GM19452 (cell line): ENCODE data around the gene FHIT.
"Not testable (repeated sequence)": the region's sequence is repeated elsewhere in the genome, so short reads cannot be mapped to it uniquely, and the experiment has no call there.

ENCODE experiments used
- ATAC-seq: cut with Tn5 transposase; IDR thresholded peaks from one replicate; pipeline ENCODE4 v1.9.1; 2021; ENCODE audit not compliant: unreplicated experiment

The FHIT gene

DNA sequence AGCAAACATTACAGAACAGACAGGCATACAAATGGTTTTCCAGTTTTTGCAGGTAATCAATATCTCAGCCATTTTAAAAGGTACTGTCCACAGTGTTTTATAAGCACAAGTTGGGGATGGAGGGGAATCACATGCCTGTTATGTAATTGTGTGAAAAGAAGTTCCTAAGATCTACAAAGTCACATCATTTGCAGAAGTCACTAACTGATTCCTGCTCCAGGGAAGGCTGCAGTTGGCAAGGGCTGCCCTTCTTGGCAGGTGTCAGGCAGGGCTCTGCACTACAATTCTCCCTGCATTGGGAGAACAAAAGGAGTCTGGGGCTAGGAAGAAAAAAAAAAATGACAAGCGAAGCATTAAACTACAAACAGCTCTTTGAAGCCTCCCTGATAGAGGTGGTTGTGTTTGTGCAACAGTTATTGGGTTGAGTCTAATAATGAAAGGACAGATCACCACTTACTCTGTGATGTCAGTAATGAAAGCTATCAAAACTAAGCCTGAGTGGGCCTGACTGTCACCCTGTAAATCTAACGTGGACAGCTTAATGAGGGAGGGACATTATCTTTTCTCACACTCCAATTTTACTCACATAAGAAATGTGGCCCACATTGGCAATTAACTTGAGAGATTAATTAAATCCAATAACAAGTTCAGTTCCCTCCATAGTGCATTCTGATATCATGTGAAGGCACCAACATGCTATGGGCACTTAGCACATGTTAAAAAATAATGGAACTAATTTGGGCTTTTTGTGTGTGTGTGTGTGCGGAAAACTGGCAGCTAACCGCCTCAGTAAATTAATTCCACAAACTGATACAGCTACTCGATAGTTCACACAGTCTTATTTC, 242.9 kb downstream of the FHIT start:
- no peak for ATAC-seq

GRCh38 chr3:61005591-61005990, 245.7 kb downstream of the FHIT start:
- ATAC-seq, result no peak

GRCh38 chr3:60998858-60999257, 252.4 kb downstream of the FHIT start:
- no peak for ATAC-seq

GRCh38 chr3:60992395-60992794, 258.9 kb downstream of the FHIT start:
- ATAC-seq, result no peak

GRCh38 chr3:60990442-60990730, 260.9 kb downstream of the FHIT start:
- ATAC-seq, result no peak

DNA sequence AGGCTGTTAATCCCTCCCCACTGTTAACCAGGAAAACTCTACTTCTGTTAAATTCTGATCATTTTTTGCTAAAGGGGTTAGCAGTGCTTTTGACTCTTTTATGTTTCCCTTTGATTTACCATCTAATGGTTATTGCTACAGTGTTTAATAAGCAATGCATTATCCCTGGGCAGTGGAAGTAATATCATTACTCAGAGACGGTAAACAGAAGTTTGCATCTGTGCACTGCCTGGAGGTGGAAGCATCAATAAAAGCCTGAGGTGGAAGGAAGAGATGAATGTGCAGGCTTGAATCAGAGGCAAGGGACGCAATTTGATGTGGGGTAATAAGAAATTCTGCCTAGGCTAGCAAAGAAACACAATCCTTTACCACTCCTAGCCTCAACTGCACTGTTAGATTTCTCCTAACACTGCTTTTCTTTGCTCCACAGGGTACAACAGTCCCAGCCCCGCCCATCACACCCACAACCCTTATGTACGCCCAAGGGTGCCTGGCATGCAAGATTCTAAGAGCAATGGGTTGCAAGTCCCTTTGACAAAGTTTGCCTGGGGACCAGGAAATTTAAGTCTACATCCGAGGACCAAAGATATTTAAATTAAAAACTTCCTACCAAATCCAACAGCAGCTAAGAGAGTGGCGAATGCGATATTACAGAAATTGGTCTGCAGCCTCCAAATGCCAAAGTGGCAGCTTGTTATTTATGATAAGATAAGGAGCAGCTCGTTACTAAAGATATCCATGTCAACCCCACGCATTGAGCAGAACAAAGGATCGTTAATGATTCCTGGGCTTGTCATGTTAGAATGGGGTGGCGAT, 261.4 kb downstream of the FHIT start:
- no peak for ATAC-seq

DNA sequence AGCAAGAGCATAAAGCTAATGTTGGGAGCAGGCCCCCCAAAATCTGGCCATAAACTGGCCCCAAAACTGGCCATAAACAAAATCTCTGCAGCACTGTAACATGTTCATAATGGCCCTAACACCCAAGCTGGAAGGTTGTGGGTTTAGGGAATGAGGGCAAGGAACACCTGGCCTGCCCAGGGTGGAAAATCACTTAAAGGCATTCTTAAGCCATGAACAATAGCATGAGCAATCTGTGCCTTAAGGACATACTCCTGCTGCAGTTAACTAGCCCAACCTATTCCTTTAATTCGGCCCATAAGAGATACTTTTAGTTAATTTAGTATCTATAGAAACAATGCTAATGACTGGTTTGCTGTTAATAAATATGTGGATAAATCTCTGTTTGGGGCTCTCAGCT, 264.1 kb downstream of the FHIT start:
- not testable (repeated sequence) for ATAC-seq

- ATAC-seq, result no peak
These were observed 264.7 kb downstream of the FHIT start for GRCh38 chr3:60986552-60986951.

GRCh38 chr3:60983906-60984305, 267.3 kb downstream of the FHIT start:
- ATAC-seq, result no peak

DNA sequence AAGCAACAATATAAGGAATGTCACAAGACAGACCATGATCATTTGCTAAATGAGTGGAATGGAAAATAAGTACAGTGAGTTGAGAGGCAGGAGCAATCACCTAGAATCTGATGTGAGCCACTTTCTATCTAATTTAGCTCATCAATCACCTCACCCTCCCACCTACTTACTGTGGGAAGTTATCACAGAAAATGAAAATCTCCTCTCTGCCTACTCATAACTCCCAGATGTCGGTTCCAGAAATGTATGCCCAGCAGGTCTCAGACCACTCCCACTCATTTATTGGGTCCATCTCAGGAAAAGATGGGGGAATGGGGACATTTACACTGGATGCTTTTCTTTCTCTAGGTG, 270.9 kb downstream of the FHIT start:
- no peak for ATAC-seq

DNA sequence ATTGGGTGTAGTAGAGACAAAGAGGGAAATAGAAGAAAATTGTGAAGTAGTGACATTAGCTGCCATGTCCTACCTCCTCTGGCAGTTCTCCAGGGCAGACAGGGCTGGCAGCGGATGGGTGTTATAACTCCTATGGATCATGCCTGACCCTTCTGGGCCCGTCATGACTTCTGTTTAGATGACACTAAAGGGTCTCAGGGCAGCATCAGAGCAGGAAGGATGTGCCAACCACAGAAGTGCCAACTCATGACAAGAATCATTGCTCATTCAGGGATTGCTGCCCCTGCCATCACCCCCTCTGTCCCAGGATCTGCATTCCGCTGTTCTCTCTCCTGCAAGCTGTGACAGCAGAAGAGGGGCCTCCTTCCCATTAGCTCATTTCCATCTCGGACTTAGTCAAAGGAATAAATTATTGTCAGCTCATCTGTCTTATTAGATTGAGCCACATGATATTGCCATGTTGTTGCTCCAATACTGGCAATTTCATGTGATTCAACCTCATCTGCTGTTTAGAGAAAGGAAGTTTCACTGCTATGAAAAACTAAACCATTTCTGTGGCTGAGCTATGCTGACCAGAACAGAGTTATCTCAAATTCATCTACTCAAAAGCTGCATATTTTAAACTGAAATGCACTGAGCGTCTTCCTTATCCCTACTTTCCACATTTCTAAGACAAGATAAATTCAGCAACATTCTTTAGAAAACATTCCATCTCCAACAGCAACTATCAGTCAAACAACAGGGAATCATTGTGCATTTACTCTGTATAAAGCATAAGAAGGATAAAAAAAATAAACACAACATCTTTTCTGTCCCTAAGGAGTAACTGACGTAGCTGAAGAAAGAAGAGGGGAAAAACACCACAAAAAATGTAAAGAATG, 271.6 kb downstream of the FHIT start:
- ATAC-seq, result no peak

- no peak for ATAC-seq
These were observed 277.9 kb downstream of the FHIT start for GRCh38 chr3:60973321-60973720.

DNA sequence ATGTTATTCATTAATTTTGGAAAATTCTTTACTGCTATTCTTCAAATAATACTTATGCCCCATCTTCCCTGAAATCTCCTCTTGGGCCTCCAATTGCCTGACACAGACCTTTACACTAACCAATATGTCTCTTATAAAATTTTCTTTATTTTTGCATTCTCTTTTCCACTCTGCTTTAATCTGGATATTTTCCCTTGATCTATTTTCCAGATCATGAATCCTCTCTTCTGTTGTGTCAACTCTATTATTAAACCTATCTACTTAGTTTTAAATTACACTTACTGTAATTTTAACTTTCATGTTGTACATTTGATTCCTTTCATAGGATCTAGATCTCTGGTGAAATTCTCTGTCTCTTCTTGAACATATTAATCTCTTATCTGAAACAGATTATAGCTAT, 278.7 kb downstream of the FHIT start:
- no peak for ATAC-seq

GRCh38 chr3:60970850-60971249, 280.4 kb downstream of the FHIT start:
- ATAC-seq, result no peak

DNA sequence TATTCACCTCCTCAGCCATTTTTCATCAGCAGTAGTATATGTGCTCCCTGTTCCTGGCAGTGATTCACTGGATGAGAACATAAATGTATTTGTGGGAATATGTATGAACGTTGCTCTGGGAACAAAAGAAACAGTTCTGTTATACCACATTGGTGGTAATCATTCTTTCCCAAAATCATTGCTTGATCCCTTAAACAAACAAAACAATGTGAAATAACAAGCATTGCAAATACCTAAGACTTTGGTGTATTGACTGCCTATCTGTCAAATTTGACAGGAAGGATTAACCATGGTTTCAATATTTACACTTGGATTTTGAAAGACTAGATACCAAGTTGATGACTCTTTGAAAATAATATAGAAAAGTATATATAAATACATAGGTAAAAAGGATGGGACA, 284.1 kb downstream of the FHIT start:
- ATAC-seq, result no peak

- ATAC-seq, result no peak
These were observed 293.7 kb downstream of the FHIT start for GRCh38 chr3:60957541-60957940.

DNA sequence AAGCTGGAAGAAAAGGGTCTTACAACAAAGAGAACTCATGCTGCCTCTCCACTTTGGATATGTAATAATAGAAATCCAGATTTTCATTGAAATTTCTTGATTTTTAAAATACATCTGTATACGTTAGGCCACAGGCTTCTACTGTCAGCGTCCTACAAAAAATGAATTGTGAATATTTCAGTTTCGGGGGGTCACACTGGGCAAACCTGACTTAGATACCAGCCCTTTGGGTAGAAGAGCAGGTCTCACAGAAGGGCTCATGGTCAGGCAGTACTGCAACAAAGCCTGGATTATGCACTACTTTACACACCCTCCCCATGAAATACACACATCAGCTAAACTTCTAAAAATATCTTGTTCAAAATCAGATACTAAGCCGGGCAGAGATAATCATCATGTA, 294.5 kb downstream of the FHIT start:
- ATAC-seq, result no peak

DNA sequence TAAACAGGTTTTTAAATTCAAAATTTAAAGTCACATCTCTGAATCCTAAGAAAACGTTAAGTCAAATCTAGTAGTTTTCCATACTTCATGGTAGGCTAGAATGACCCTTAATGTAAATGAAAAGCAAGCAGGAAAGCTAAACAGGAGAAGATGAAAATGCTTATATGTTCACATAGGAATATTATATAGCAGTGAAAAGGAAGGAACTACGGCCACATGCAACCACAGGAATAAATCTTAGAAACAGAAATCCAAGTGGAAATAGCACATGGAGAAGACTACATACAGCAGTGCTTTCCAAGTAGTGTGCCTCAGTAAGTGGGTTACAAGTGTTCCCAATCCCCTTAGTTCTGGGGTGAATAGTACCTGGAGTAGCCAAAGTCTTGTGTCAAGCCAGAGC, 296.2 kb downstream of the FHIT start:
- ATAC-seq, result no peak

DNA sequence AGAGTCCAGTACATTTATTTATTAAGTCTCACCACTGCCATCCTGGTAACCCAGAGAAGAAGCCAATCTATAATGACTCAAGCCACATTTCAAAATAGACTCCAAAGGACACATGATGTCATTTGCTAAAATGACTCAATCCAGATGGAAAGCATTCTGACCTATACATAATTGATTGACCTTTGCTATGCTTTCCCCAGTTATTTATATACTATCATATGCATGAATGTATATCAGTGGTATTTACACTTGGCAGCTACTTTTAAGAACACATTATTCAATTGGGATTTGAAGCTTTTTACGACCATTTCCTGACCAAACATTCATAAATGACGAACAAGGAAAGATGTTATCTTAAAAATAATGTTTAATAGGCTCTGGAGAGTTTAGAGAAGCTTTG, 297.2 kb downstream of the FHIT start:
- no peak for ATAC-seq

- ATAC-seq, result no peak
These were observed 297.9 kb downstream of the FHIT start for GRCh38 chr3:60953351-60953750.

DNA sequence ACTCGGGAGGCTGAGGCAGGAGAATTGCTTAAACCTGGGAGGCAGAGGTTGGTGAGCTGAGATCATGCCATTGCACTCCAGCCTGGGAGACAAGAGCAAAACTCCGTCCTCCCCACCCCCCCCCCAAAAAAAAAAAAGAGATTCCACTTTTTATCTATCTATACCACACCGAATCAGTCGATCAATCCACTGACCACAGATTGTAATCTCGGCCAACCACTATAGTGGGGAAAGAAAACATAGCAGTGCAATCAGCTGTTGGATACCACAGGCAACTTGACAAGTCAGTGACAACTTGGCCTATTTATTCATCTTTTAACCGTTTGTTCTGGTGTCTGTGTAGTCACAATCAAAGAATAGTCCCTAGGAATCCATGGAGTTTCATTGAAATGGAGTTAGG, 299.2 kb downstream of the FHIT start:
- ATAC-seq, result no peak

GRCh38 chr3:60949146-60949545, 302.1 kb downstream of the FHIT start:
- ATAC-seq, result no peak
